ENCODE measurements around the gene GSE1.

Gene GSE1

GRCh38 chr16:85607796-85608514, 5.2 kb upstream of the GSE1 start:
- DNase-seq = no peak

GRCh38 chr16:85608515-85608885, 4.6 kb upstream of the GSE1 start:
- no peak for DNase-seq

GRCh38 chr16:85608887-85609286, 4.2 kb upstream of the GSE1 start:
- DNase-seq = no peak

GRCh38 chr16:85609539-85609938, 3.6 kb upstream of the GSE1 start:
- no peak for DNase-seq

- no peak for DNase-seq
Measured at GRCh38 chr16:85610059-85610445, 3.1 kb upstream of the GSE1 start.

GRCh38 chr16:85610446-85611193, 2.5 kb upstream of the GSE1 start:
- DNase-seq = peak; percentile 89

- no peak for DNase-seq
Measured at GRCh38 chr16:85611194-85611443, 2.0 kb upstream of the GSE1 start.

- peak; percentile 50 for DNase-seq
Measured at GRCh38 chr16:85611444-85612190, 1.5 kb upstream of the GSE1 start.

GRCh38 chr16:85612191-85612800, 826 bp upstream of the GSE1 start:
- peak; percentile 34 for DNase-seq

GRCh38 chr16:85613604-85614337, 649 bp downstream of the GSE1 start:
- DNase-seq = peak; percentile 14

- DNase-seq = peak; percentile 17
Measured at GRCh38 chr16:85614338-85615013, 1.4 kb downstream of the GSE1 start.

GRCh38 chr16:85615014-85615851, 2.1 kb downstream of the GSE1 start:
- DNase-seq = peak; percentile 28

- peak; percentile 82 for DNase-seq
Measured at GRCh38 chr16:85615852-85616606, 2.9 kb downstream of the GSE1 start.

- peak; percentile 18 for DNase-seq
Measured at GRCh38 chr16:85616607-85617321, 3.6 kb downstream of the GSE1 start.

- no peak for DNase-seq
Measured at GRCh38 chr16:85617948-85618347, 4.8 kb downstream of the GSE1 start.

GRCh38 chr16:85618521-85618920, 5.4 kb downstream of the GSE1 start:
- DNase-seq = no peak

- DNase-seq = no peak
Measured at GRCh38 chr16:85619101-85619891, 6.2 kb downstream of the GSE1 start.

GRCh38 chr16:85620374-85620773, 7.3 kb downstream of the GSE1 start:
- no peak for DNase-seq

Measured in CD4-positive, alpha-beta T cell treated with Interleukin-10 for 1 hour (primary cell).